ENCODE data around the gene LMO3. TPM values are rescaled to one million over a fixed set of nuclear protein-coding genes. Genes with fewer than 3 reads are reported as not detected.

The LMO3 gene
- total and polyA plus RNA-seq, 3 donors from 2014 or later, result 1.8 to 2.3 (median 2.0) TPM

- Histone ChIP-seq H3K4me1 (no peaks in the 10 kb centered on the region), H3K27me3 (no peaks in the 10 kb centered on the region), H3K36me3 (ENCODE audit: low read depth, missing control alignments) (no peaks in the 10 kb centered on the region), H3K4me3 (no peak overlapping the region), H3K27ac (no peak overlapping the region), H3K9me3 (no peaks in the 10 kb centered on the region)
- intact Hi-C loops (cut with DNase I; ENCODE audit: low total_unique reads), result no loop called here
- DNase-seq, result no peak
- TF ChIP-seq POLR2A (IDR thresholded peaks at IDR 0.05), result no peak
- no peak for TF ChIP-seq CTCF (IDR thresholded peaks at IDR 0.05)
- 56 to 80% methylated on average over 3 of the region's 3 CpGs for WGBS, 2 donors
Observed at GRCh38 chr12:16603916-16604575, 1.9 kb downstream of the LMO3 start.

- Histone ChIP-seq H3K36me3 (ENCODE audit: low read depth, missing control alignments) (no peaks in the 10 kb centered on the region), H3K4me1 (no peaks in the 10 kb centered on the region), H3K27me3 (no peaks in the 10 kb centered on the region), H3K27ac (no peak overlapping the region), H3K9me3 (no peaks in the 10 kb centered on the region), H3K4me3 (no peak overlapping the region)
- no peak for DNase-seq
- TF ChIP-seq CTCF (IDR thresholded peaks at IDR 0.05) (no peak), POLR2A (IDR thresholded peaks at IDR 0.05) (no peak)
- 71 to 91% methylated on average over 5 of the region's 5 CpGs for WGBS, 2 donors
- intact Hi-C loops (cut with DNase I; ENCODE audit: low total_unique reads), result no loop called here
Observed at GRCh38 chr12:16603260-16603915, 2.6 kb downstream of the LMO3 start.

- no peaks in the 10 kb centered on the region for H3K36me3 ChIP-seq (ENCODE audit: low read depth, missing control alignments)
- intact Hi-C loops (cut with DNase I; ENCODE audit: low total_unique reads), result no loop called here
- no peak overlapping the region for H3K27ac ChIP-seq
- no peaks in the 10 kb centered on the region for H3K9me3 ChIP-seq
- TF ChIP-seq CTCF (IDR thresholded peaks at IDR 0.05) (no peak), POLR2A (IDR thresholded peaks at IDR 0.05) (no peak)
- WGBS, 2 donors, result 68 to 77% methylated on average over 2 of the region's 2 CpGs
- no peak overlapping the region for H3K4me3 ChIP-seq
- no peaks in the 10 kb centered on the region for H3K27me3 ChIP-seq
- no peak for DNase-seq
- no peaks in the 10 kb centered on the region for H3K4me1 ChIP-seq
Observed at GRCh38 chr12:16602412-16602811, 3.5 kb downstream of the LMO3 start.

GRCh38 chr12:16600525-16600924 is 5.4 kb downstream of the LMO3 start:
- DNase-seq, result no peak
- H3K4me3 ChIP-seq, result no peak overlapping the region

More at GRCh38 chr12:16600525-16600924, 5.4 kb downstream of the LMO3 start:
- intact Hi-C loops (cut with DNase I; ENCODE audit: low total_unique reads), result no loop called here
- Histone ChIP-seq H3K36me3 (ENCODE audit: low read depth, missing control alignments) (no peaks in the 10 kb centered on the region), H3K9me3 (no peaks in the 10 kb centered on the region), H3K27me3 (no peaks in the 10 kb centered on the region), H3K27ac (no peak overlapping the region), H3K4me1 (no peaks in the 10 kb centered on the region)
- no peak for TF ChIP-seq POLR2A (IDR thresholded peaks at IDR 0.05)
- TF ChIP-seq CTCF (IDR thresholded peaks at IDR 0.05), result no peak
- 88 to 92% methylated on average over 5 of the region's 5 CpGs for WGBS, 2 donors
